DOHH2 (cell line): Measurements from ENCODE around the gene UROC1.

ENCODE experiments used
- CTCF ChIP-seq: fragments of 200-600 bp; sonication (generic); IDR thresholded peaks from one replicate; pipeline ENCODE4 v1.5.1; 2014; ENCODE audit warnings: antibody characterized with exemption, mild to moderate bottlenecking, low read depth, low read length; ENCODE audit not compliant: poor library complexity, severe bottlenecking
- EZH2phosphoT487 ChIP-seq: fragments of 200-600 bp; sonication (generic); IDR thresholded peaks from 2 replicates; pipeline ENCODE4 v1.6.1; 2017; ENCODE audit warnings: borderline replicate concordance, mild to moderate bottlenecking, antibody characterized with exemption, low read length, moderate library complexity, mixed read lengths

GRCh38 chr3:126497956-126498355 lies 19.6 kb downstream of the UROC1 start:
- TF ChIP-seq CTCF (no peak), EZH2phosphoT487 (no peak)
